HG03432 (cell line): ENCODE measurements around the gene ZNF709.
A peak's percentile ranks its signal among the peaks of the same experiment; 100 is the strongest.
"Not testable (repeated sequence)": the region's sequence is repeated elsewhere in the genome, so short reads cannot be mapped to it uniquely, and the experiment has no call there.

ENCODE experiments used
- ATAC-seq: cut with Tn5 transposase; IDR thresholded peaks from one replicate; pipeline ENCODE4 v1.9.1; 2021; ENCODE audit warnings: mild to moderate bottlenecking, moderate library complexity; ENCODE audit not compliant: unreplicated experiment

ZNF709 gene

GRCh38 chr19:12464139-12464538 lies 20.5 kb downstream of the ZNF709 start:
- not testable (repeated sequence) for ATAC-seq

- no peak for ATAC-seq
Measured at GRCh38 chr19:12453495-12453894, 31.1 kb downstream of the ZNF709 start.

GRCh38 chr19:12450844-12451243 lies 33.8 kb downstream of the ZNF709 start:
- no peak for ATAC-seq

GRCh38 chr19:12448808-12449207 lies 35.8 kb downstream of the ZNF709 start:
- no peak for ATAC-seq

- peak; percentile 90 for ATAC-seq
Measured at GRCh38 chr19:12440541-12441316, 43.9 kb downstream of the ZNF709 start, which contains the start of gene ZNF443. Gene ZNF443, minus strand, starts transcription at chr19:12441021. Its CDS starts 107 bp downstream, at chr19:12440914.

GRCh38 chr19:12439686-12440540 lies 44.7 kb downstream of the ZNF709 start:
- peak; percentile 30 for ATAC-seq

GRCh38 chr19:12430726-12431299 lies 53.8 kb downstream of the ZNF709 start:
- not testable (repeated sequence) for ATAC-seq

GRCh38 chr19:12425888-12426274 lies 58.7 kb downstream of the ZNF709 start:
- ATAC-seq = no peak

GRCh38 chr19:12425236-12425887 lies 59.3 kb downstream of the ZNF709 start:
- no peak for ATAC-seq

GRCh38 chr19:12417273-12417672 lies 67.3 kb downstream of the ZNF709 start:
- not testable (repeated sequence) for ATAC-seq

- ATAC-seq = no peak
Measured at GRCh38 chr19:12411893-12412292, 72.7 kb downstream of the ZNF709 start.
